Transverse colon (tissue), 4 donors: ENCODE data around the gene MAPRE2. TPM values are rescaled to one million over a fixed set of nuclear protein-coding genes. Genes with fewer than 3 reads are reported as not detected.

ENCODE experiments used
- DNase-seq: peaks from one replicate; pipeline ENCODE4 v3.0.0-alpha.2; 2019
- H3K27ac ChIP-seq, 4 donors: fragments of 200-600 bp; sonication (generic); 2 replicates each; pipeline ENCODE4 v1.5.1; 2016 to 2018; ENCODE audit warnings: inconsistent platforms in 4 of 4
- H3K27me3 ChIP-seq: fragments of 200-600 bp; sonication (generic); 2 replicates; pipeline ENCODE4 v1.5.1; 2017; ENCODE audit warnings: inconsistent platforms
- H3K36me3 ChIP-seq, 4 donors: fragments of 200-600 bp; sonication (generic); 2 replicates each; pipeline ENCODE4 v1.5.1; 2017 to 2019; ENCODE audit warnings: inconsistent platforms in 4 of 4
- H3K4me1 ChIP-seq, 4 donors: fragments of 200-600 bp; sonication (generic); 2 replicates each; pipeline ENCODE4 v1.5.1; 2017 to 2020; ENCODE audit warnings: inconsistent platforms in 4 of 4
- H3K4me3 ChIP-seq, 4 donors: fragments of 200-600 bp; sonication (generic); 1 replicate in 1 of 4; 2 replicates in 3 of 4; pipeline versions ENCODE4 v1.5.1 to v1.6.1; 2017 to 2019; ENCODE audit warnings: inconsistent platforms in 4 of 4
- H3K9me3 ChIP-seq, 2 donors: fragments of 200-600 bp; sonication (generic); 2 replicates each; pipeline ENCODE4 v1.5.1; 2017 to 2019; ENCODE audit warnings: inconsistent platforms in 2 of 2
- CTCF ChIP-seq, 5 experiments: fragments of 200-600 bp in 3 of 5; fragments of 450-650 bp in 2 of 5; sonication (generic) in 3 of 5; IDR thresholded peaks; 1 replicate in 2 of 5; 2 replicates in 3 of 5; pipeline ENCODE4 v1.5.1; 2016 to 2017; ENCODE audit warnings: antibody characterized with exemption in 5 of 5, inconsistent platforms in 3 of 5, mild to moderate bottlenecking in 2 of 5, moderate library complexity in 1 of 5
- EP300 ChIP-seq: sonication (generic); formaldehyde crosslinking; IDR thresholded peaks from one replicate; pipeline ENCODE4 v1.6.1; 2017; ENCODE audit warnings: antibody characterized with exemption, low read depth
- POLR2A ChIP-seq: fragments of 450-650 bp; IDR thresholded peaks from one replicate; pipeline ENCODE4 v1.6.1; 2016; ENCODE audit warnings: antibody characterized with exemption, mild to moderate bottlenecking, moderate library complexity
- POLR2AphosphoS5 ChIP-seq, 3 donors: sonication (generic); formaldehyde crosslinking; IDR thresholded peaks; one replicate each; pipeline ENCODE4 v1.6.1; 2016; ENCODE audit warnings: antibody characterized with exemption in 3 of 3
- WGBS, 2 donors: methylation state at CpG; one replicate each; pipeline ENCODE4 v1.1.5; 2018; ENCODE audit warnings: low coverage in 1 of 2; 5-methylcytosine and 5-hydroxymethylcytosine counted together
- in situ Hi-C, 4 donors: fragments of 200-750 bp; cut with MboI; loops; one replicate each; pipeline versions ENCODE4 v1.15.0 to v1.15.1; 2017; ENCODE audit warnings: low sequenced_read_pairs in 3 of 4, low pct_ligation_motif_present in 1 of 4, low pct_unique_long_range_greater_than_20kb in 1 of 4
- intact Hi-C: fragments of 100-400 bp; cut with DNase I; formaldehyde crosslinking; loops from one replicate; pipeline ENCODE4 v1.15.1; 2023; ENCODE audit warnings: low total_unique reads
- total RNA-seq, 4 donors: library from RNA; depleted of rRNA; stranded (reverse); fragments of >200 nt; gene quantifications; one replicate each; pipeline ENCODE4 v1.1.0, GENCODE V29; 2016

MAPRE2 gene
- total RNA-seq, 4 donors from 2014 or later: 23.1 to 102 (median 48.5) TPM

DNA sequence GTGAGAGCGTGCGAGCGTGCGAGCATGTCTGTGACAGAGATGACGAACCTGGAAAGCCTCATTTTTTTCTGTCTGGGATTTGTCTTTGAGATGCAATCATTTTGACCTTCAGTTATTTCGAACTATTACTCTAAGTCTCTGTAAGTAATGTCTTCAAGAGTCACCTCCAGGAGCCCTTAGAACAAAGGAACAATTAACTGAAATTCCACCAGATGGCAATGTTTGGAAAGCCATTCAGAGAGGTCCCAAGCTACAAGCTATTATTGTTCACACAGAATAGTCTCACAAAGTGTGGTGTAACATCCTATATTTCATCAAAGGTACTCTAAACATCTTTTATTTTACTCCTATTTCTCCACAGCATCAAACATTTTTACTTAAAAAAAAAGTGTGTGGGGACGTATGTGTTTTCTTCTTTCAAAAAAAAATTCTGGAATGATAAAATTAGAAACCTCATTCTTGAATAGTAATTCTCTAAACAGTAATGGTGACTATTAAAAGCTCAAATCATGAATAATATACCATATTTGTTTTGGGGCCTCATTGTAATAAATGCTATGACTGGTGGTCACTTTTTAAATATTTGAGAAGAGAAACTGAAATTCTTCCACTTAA is 35.1 kb upstream of the MAPRE2 start:
- WGBS, 2 donors: 65 to 67% methylated on average over 7 of the region's 7 CpGs
- no peak overlapping the region for H3K4me3 ChIP-seq
- in situ Hi-C loops (loop anchor here (10.0 to 25.0 kb wide), 4 partner anchors 131 to 356 kb away; partner anchors contain the start of gene ZNF24 (in 1 of the 4)), intact Hi-C loops (loop anchor here (2.0 kb wide), 1 partner anchor 139 kb away; no protein-coding TSS in a partner anchor)
- no peak for DNase-seq
- no peaks in the 10 kb centered on the region for H3K27me3 ChIP-seq
- no peaks in the 10 kb centered on the region for H3K9me3 ChIP-seq
- no peaks in the 10 kb centered on the region for H3K4me1 ChIP-seq
- TF ChIP-seq POLR2A: no peak
- TF ChIP-seq CTCF (IDR thresholded peaks at IDR 0.05): peak; percentile 54 to 69 (median 60)
- H3K36me3 ChIP-seq: no peaks in the 10 kb centered on the region
- no peak overlapping the region for H3K27ac ChIP-seq

- Histone ChIP-seq H3K27ac (no peak overlapping the region), H3K36me3 (no peaks in the 10 kb centered on the region), H3K4me3 (no peak overlapping the region), H3K9me3 (no peaks in the 10 kb centered on the region), H3K27me3 (no peaks in the 10 kb centered on the region), H3K4me1 (no peaks in the 10 kb centered on the region)
- intact Hi-C loops (no loop called here), in situ Hi-C loops (loop anchor here in 2 of 4 donors (25.0 kb wide), 3 partner anchors 127 to 352 kb away; partner anchors contain the start of gene ZNF24 (in 1 of the 2))
- TF ChIP-seq EP300 (no peak), POLR2A (no peak), CTCF (IDR thresholded peaks at IDR 0.05) (no peak), POLR2AphosphoS5 (IDR thresholded peaks at IDR 0.05) (no peak)
- WGBS, 2 donors: 95 to 100% methylated on average over 1 of the region's 1 CpG
- DNase-seq: no peak
These were observed 31.1 kb upstream of the MAPRE2 start for GRCh38 chr18:35010156-35010555.

DNA sequence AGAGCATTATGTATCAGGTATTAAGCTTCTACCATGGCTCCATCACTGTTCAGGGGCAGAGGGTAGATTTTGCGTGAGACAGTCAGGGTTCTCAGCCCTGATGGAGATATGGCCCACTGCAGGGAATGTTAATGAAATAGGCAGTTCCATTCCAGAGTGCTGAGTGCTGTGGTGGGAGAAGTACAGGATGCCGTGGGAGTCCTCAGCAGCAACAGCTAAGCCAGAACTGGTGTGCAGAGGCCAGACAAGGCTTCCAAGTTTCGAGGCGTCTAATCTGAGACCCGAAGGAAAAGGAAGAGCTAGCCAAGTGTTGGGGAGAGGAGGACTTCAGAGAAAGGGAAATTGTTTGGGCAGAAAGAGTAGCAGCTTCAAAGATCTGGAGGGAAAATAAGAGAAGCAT is 30.2 kb upstream of the MAPRE2 start:
- Histone ChIP-seq H3K36me3 (no peaks in the 10 kb centered on the region), H3K27me3 (no peaks in the 10 kb centered on the region), H3K27ac (no peak overlapping the region), H3K9me3 (no peaks in the 10 kb centered on the region), H3K4me1 (no peaks in the 10 kb centered on the region), H3K4me3 (no peak overlapping the region)
- intact Hi-C loops: no loop called here
- in situ Hi-C loops: loop anchor here in 2 of 4 donors (25.0 kb wide), 3 partner anchors 126 to 351 kb away; partner anchors contain the start of gene ZNF24 (in 1 of the 2)
- TF ChIP-seq POLR2AphosphoS5 (IDR thresholded peaks at IDR 0.05) (no peak), POLR2A (no peak), EP300 (no peak), CTCF (IDR thresholded peaks at IDR 0.05) (no peak)
- WGBS, 2 donors: 69 to 77% methylated on average over 5 of the region's 5 CpGs
- DNase-seq: no peak

DNA sequence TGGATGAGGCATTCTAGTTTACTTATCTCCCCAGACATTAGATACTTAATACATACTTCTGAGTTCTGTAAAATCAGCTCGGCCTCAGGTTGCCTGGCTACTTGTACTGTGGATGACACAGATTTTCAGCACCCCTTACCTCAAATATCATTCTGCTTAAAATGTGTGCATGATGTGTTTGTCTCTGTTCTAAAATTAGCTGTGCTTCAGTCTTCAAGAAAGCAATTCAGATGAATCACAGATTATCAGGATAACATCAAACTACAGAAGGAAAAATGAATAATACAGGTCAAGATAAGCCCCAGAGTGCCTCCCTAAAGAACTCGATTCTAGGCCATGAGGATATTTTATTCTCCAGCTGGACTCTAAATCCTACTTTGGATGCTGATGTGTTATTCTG is 21.3 kb upstream of the MAPRE2 start:
- in situ Hi-C loops (loop anchor here in 2 of 4 donors (25.0 kb wide), 3 partner anchors 117 to 342 kb away; partner anchors contain the start of gene ZNF24 (in 1 of the 2)), intact Hi-C loops (no loop called here)
- WGBS, 2 donors: 85 to 94% methylated on average over 2 of the region's 2 CpGs
- no peak for TF ChIP-seq EP300
- TF ChIP-seq POLR2AphosphoS5 (IDR thresholded peaks at IDR 0.05): no peak
- TF ChIP-seq POLR2A: no peak
- TF ChIP-seq CTCF (IDR thresholded peaks at IDR 0.05): no peak
- H3K4me3 ChIP-seq: no peak overlapping the region
- H3K36me3 ChIP-seq: no peaks in the 10 kb centered on the region
- H3K27ac ChIP-seq: no peak overlapping the region
- peaks cover 0 to 6% (median 0%) of the 10 kb centered on the region in 4 donors for H3K4me1 ChIP-seq
- DNase-seq: no peak
- H3K9me3 ChIP-seq: no peaks in the 10 kb centered on the region
- no peaks in the 10 kb centered on the region for H3K27me3 ChIP-seq
